Fibroblast of villous mesenchyme (primary cell): ENCODE data around the gene GTF2IRD1. TPM values are rescaled to one million over a fixed set of nuclear protein-coding genes. Genes with fewer than 3 reads are reported as not detected.

Experiments
- DNase-seq: peaks from one replicate; pipeline ENCODE4 v3.0.0-alpha.2; 2010; ENCODE audit warnings: low read depth
- H3K4me3 ChIP-seq: 2 replicates; pipeline ENCODE4 v1.5.1; 2011; ENCODE audit warnings: low read depth, mild to moderate bottlenecking, low read length
- CTCF ChIP-seq: IDR thresholded peaks from 2 replicates; pipeline ENCODE4 v1.5.1; 2012; ENCODE audit warnings: low read depth, mild to moderate bottlenecking, low read length; ENCODE audit not compliant: insufficient read depth
- total RNA-seq: library from RNA; depleted of rRNA; stranded (reverse); fragments of >200 nt; gene quantifications from 2 replicates; pipeline ENCODE4 v1.2.3, GENCODE V29; 2012

The GTF2IRD1 gene
- total RNA-seq, 1 donor = 13.4 TPM

GRCh38 chr7:74575083-74575784 is 121.5 kb downstream of the GTF2IRD1 start:
- no peak for TF ChIP-seq CTCF
- peak; percentile 63 for DNase-seq
- H3K4me3 ChIP-seq = no peak overlapping the region

GRCh38 chr7:74575811-74576210 is 122.1 kb downstream of the GTF2IRD1 start:
- H3K4me3 ChIP-seq = no peak overlapping the region
- no peak for TF ChIP-seq CTCF
- no peak for DNase-seq

GRCh38 chr7:74579800-74580685 is 126.3 kb downstream of the GTF2IRD1 start:
- no peak overlapping the region for H3K4me3 ChIP-seq
- no peak for TF ChIP-seq CTCF
- peak; percentile 67 for DNase-seq

GRCh38 chr7:74581916-74582440 is 128.3 kb downstream of the GTF2IRD1 start:
- DNase-seq = no peak

GRCh38 chr7:74582447-74583039 is 128.8 kb downstream of the GTF2IRD1 start:
- TF ChIP-seq CTCF = no peak
- no peak overlapping the region for H3K4me3 ChIP-seq
- DNase-seq = no peak

More at GRCh38 chr7:74581916-74582440, 128.3 kb downstream of the GTF2IRD1 start:
- TF ChIP-seq CTCF = no peak
- H3K4me3 ChIP-seq = no peak overlapping the region

- no peak overlapping the region for H3K4me3 ChIP-seq
- DNase-seq = no peak
- no peak for TF ChIP-seq CTCF
Observed at GRCh38 chr7:74583630-74584029, 129.9 kb downstream of the GTF2IRD1 start.
